Epithelial cell of esophagus (primary cell): Measurements from ENCODE around the gene SMCHD1.

ENCODE experiments used
- DNase-seq: peaks from one replicate; pipeline ENCODE4 v3.0.0; 2010; ENCODE audit warnings: low read depth
- H3K4me3 ChIP-seq: 2 replicates; pipeline ENCODE4 v1.5.1; 2011; ENCODE audit warnings: mild to moderate bottlenecking, low read length, control low read depth
- TF ChIP-seq, protein P1 (sequence below): IDR thresholded peaks from 2 replicates; pipeline ENCODE4 v1.5.1; 2011; ENCODE audit warnings: low read depth, mild to moderate bottlenecking, low read length, control low read depth, inconsistent platforms; ENCODE audit not compliant: insufficient read depth; ENCODE audit errors: missing control alignments

The SMCHD1 gene

DNA sequence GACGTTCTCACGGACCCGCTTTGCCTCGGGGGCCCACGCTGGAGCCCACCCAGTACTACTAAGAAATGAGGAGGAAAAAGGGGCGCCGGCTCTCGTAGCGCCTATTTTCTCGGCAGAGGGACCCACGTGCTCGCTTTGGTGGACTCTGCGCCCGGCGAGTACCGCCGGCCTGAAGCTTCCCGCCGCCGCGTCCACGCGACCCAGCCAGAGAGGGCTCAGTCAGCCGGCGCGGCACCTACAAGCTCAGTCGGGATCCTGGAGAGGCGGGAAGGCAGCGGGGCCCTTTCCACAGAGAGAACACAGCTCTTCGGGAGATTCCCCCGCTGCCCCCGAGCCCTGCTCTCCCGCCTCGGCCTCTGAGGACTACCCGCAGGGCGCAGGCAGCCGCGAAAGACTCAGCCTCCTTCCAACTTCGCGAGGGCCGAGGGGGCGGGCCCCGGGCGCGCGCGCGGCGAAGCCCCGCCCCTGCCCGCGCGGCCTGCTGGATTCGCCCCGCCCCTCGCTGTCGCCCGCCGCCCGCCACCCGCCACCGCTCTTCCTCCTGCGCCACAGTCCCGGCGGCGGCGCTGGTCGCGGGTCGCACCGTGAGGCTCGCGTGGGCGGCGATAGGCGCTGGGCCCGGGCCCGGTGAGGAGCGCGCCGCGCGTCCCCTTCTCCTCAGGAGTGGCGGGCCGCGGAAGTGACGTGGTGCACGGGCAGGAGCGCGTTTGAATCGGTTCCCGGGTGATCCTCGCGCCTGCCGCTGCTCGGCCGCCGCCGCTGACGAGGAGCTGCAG lies at the start of gene SMCHD1:
TSS of gene SMCHD1 (plus strand) at position 549 of the 776 bp plus-strand sequence. CDS start 350 bp downstream, outside the sequence.
- DNase-seq = peak; percentile 85
- H3K4me3 ChIP-seq = peak within 1 kb of the TSS; percentile 91
- TF ChIP-seq, protein P1, sequence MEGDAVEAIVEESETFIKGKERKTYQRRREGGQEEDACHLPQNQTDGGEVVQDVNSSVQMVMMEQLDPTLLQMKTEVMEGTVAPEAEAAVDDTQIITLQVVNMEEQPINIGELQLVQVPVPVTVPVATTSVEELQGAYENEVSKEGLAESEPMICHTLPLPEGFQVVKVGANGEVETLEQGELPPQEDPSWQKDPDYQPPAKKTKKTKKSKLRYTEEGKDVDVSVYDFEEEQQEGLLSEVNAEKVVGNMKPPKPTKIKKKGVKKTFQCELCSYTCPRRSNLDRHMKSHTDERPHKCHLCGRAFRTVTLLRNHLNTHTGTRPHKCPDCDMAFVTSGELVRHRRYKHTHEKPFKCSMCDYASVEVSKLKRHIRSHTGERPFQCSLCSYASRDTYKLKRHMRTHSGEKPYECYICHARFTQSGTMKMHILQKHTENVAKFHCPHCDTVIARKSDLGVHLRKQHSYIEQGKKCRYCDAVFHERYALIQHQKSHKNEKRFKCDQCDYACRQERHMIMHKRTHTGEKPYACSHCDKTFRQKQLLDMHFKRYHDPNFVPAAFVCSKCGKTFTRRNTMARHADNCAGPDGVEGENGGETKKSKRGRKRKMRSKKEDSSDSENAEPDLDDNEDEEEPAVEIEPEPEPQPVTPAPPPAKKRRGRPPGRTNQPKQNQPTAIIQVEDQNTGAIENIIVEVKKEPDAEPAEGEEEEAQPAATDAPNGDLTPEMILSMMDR = no peak

DNA sequence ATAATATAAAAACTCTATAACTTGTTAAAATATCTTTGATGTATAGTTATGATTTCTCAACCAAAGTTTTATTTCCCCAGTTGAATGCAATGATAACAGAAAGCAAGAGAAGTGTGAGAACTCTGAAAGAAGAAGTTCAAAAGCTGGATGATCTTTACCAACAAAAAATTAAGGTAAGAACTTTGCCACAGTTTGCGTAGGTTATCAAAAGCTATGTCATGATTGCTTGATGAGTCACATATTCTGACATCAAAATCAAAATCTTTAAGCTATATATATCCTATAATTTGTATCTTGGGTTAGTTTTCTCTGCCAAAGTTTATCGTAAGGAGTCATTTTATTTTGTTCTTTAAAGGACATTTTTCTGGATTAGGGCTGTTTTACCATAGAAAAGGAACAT lies 49.2 kb upstream of the SMCHD1 start:
- H3K4me3 ChIP-seq = no peak overlapping the region
- DNase-seq = no peak
- TF ChIP-seq, protein P1 = no peak

DNA sequence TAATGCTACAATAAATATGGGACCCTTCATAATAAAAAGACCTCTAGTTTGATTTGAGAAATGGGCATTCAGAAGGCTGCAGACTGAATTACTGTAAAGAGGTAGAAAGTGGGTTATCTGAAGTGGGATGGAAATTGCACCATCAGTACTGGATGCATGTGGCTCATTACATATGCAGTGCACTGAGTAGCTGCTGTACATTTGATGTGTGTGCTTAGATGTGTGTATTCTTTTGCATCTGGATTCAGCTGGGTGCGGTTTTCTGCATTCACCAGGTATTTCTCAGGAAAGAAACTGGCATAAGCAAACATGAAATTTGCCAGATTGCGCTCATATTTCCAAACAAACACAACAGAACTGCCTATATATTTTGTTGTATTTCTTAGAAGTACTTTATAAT lies 45.9 kb upstream of the SMCHD1 start:
- TF ChIP-seq, protein P1 = no peak
- H3K4me3 ChIP-seq = no peak overlapping the region
- no peak for DNase-seq

DNA sequence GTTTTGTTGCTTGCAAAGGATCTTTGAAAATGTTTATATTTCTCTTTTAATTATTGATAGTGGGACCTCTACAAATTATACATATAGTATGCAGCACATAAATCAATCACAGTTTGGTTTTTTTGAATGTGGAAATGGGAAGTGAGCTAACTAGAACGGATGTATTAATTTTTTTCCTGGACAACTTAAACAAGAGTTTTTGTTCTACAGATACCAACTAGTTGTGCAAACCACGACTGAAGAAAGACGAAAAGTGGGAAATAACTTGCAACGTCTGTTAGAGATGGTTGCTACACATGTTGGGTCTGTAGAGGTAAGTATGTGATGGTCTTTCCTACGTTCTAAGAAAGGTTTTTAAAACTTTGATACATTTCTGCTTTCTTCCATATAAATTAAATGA lies 45.0 kb upstream of the SMCHD1 start:
- no peak overlapping the region for H3K4me3 ChIP-seq
- TF ChIP-seq, protein P1 = no peak
- no peak for DNase-seq

DNA sequence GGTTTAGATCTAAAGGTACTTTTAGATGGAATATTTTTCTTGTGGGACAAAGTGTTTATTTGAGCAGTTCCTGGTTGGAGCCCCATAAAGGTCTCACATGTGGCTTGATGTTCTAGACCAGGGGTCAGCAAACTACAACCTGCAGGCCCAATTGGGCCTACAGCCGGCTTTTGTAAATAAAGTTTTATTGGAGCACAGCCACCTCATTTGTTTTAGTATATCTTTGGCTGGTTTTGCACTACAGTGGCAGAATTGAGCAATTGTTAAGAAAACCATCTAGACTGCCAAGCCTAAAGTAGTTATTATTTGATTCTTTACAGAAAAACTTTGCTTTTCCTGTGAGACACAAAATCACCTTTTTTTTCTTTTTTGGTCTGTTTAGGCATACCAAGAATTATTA lies 42.5 kb upstream of the SMCHD1 start:
- no peak for DNase-seq
- H3K4me3 ChIP-seq = no peak overlapping the region
- TF ChIP-seq, protein P1 = no peak

DNA sequence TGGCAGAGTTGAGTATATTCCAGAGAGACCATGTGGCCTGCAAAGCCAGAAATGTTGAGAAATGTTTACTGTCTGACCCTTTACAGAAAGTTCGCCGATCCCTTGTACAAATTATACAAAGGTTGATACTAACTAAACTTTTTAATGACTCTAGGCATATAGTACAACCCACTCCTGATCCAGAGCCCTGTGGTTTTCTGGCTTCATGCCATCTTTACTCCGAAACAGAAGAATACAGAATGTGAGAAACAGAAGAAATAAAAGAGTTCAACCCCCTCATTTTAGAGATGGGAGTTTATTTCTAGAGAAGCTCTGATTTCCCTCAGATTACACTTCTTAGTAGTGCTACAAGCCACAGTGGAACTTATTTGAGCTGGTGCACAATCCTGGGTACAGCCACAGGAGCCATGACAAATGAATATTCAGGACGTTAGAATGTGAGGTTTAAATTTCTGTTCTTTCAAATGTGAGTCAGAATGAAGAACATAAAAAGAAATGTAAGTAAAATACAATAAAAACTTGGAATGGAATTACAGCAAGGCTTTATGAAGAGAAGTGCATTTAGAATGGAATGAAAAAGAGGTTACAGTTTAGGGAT lies 38.0 kb upstream of the SMCHD1 start:
- TF ChIP-seq, protein P1 = no peak
- H3K4me3 ChIP-seq = no peak overlapping the region
- no peak for DNase-seq
